GM12878 (cell line): ENCODE data around the gene NAGA. TPM values are rescaled to one million over a fixed set of nuclear protein-coding genes. Genes with fewer than 3 reads are reported as not detected.

Source experiments
- BACH1 ChIP-seq: fragments of 450-650 bp; IDR thresholded peaks from 2 replicates; pipeline ENCODE4 v1.6.1; 2017; ENCODE audit warnings: mild to moderate bottlenecking, borderline replicate concordance
- CHD2 ChIP-seq: IDR thresholded peaks from 2 replicates; pipeline ENCODE4 v1.6.1; 2011; ENCODE audit warnings: low read depth, low read length, improper control_type of control experiment, borderline replicate concordance
- HCFC1 ChIP-seq: fragments of 150-350 bp; IDR thresholded peaks from 2 replicates; pipeline ENCODE4 v1.6.1; 2014; ENCODE audit warnings: low read length
- NBN ChIP-seq: fragments of 450-650 bp; IDR thresholded peaks from 2 replicates; pipeline ENCODE4 v1.6.1; 2016
- NR2C2 ChIP-seq: IDR thresholded peaks from 2 replicates; pipeline ENCODE4 v1.6.1; 2011; ENCODE audit warnings: borderline replicate concordance, low read depth; ENCODE audit not compliant: control insufficient read depth, insufficient read length
- NRF1 ChIP-seq: conservative IDR thresholded peaks from 2 replicates; pipeline ENCODE4 v1.6.1; 2011; ENCODE audit warnings: mild to moderate bottlenecking, low read depth, low read length, improper control_type of control experiment
- PAX8 ChIP-seq: fragments of 450-650 bp; IDR thresholded peaks from 2 replicates; pipeline ENCODE4 v1.6.1; 2017; ENCODE audit warnings: mild to moderate bottlenecking, moderate library complexity
- PML ChIP-seq: IDR thresholded peaks from 2 replicates; pipeline ENCODE4 v1.6.1; 2012; ENCODE audit warnings: low read length, inconsistent platforms
- SMAD5 ChIP-seq: IDR thresholded peaks from 2 replicates; pipeline ENCODE4 v1.6.1; 2016; ENCODE audit warnings: antibody characterized with exemption, low read depth
- SRF ChIP-seq, 2 experiments: IDR thresholded peaks; 2 replicates each; pipeline ENCODE4 v1.6.1; 2011; ENCODE audit warnings: low read depth in 2 of 2, low read length in 2 of 2, mild to moderate bottlenecking in 1 of 2, moderate library complexity in 1 of 2
- TCF12 ChIP-seq: IDR thresholded peaks from 2 replicates; pipeline ENCODE4 v1.6.1; 2011; ENCODE audit warnings: low read depth, mild to moderate bottlenecking, low read length
- WRNIP1 ChIP-seq: IDR thresholded peaks from 2 replicates; pipeline ENCODE4 v1.6.1; 2011; ENCODE audit warnings: low read depth, low read length, improper control_type of control experiment, borderline replicate concordance
- ZBTB11 ChIP-seq: fragments of 450-650 bp; formaldehyde crosslinking; IDR thresholded peaks from 2 replicates; pipeline ENCODE4 v1.5.0; 2022; ENCODE audit warnings: mild to moderate bottlenecking, missing genetic modification characterization
- ZNF207 ChIP-seq: fragments of 450-650 bp; IDR thresholded peaks from 2 replicates; pipeline ENCODE4 v1.6.1; 2014; ENCODE audit warnings: antibody characterized with exemption, mild to moderate bottlenecking, borderline replicate concordance
- ZNF592 ChIP-seq: fragments of 450-650 bp; IDR thresholded peaks from 2 replicates; pipeline ENCODE4 v1.6.1; 2017; ENCODE audit warnings: mild to moderate bottlenecking, moderate library complexity
- polyA plus RNA-seq, 11 experiments: library from polyadenylated mRNA; depleted of rRNA in 4 of 11; unstranded in 6 of 11; stranded (reverse) in 5 of 11; fragments of >200 nt; fragmentation: Nextera tagmentation in 4 of 11; fragmentation: Illumina TruSeq in 1 of 11; extraction: Ambion mirVana in 4 of 11; extraction: Trizol in 1 of 11; gene quantifications; 1 replicate in 1 of 11; 2 replicates in 10 of 11; pipeline versions ENCODE4 v1.2.1 to v1.2.3, GENCODE V29; 2011 to 2016; ENCODE audit warnings: inconsistent platforms in 2 of 11, missing spikeins in 2 of 11, low read depth in 1 of 11
- total RNA-seq, 4 experiments: library from RNA; depleted of rRNA in 3 of 4; stranded (reverse); fragments of >200 nt in 3 of 4; fragmentation: Illumina TruSeq in 1 of 4; extraction: Trizol in 1 of 4; gene quantifications; 2 replicates each; pipeline versions ENCODE4 v1.2.1 to v1.2.3, GENCODE V29; 2013 to 2021
- TF ChIP-seq, protein P1 (sequence below), 3 experiments: IDR thresholded peaks in 2 of 3; conservative IDR thresholded peaks in 1 of 3; 2 replicates each; pipeline ENCODE4 v1.5.1; 2011; ENCODE audit warnings: low read depth in 3 of 3, low read length in 3 of 3, mild to moderate bottlenecking in 3 of 3, control low read depth in 2 of 3, moderate library complexity in 2 of 3, inconsistent platforms in 1 of 3, mixed read lengths in 1 of 3; ENCODE audit not compliant: control insufficient read depth in 2 of 3, insufficient read depth in 1 of 3; ENCODE audit errors: extremely low read depth in 1 of 3
- TF ChIP-seq, protein P2 (sequence below): IDR thresholded peaks from 2 replicates; pipeline ENCODE4 v1.6.1; 2012; ENCODE audit warnings: low read depth, low read length, improper control_type of control experiment

Gene NAGA
- total and polyA plus RNA-seq, 10 of the 15 experiments (the other 5 are each of a cell fraction or from before 2014, with no cell fraction given), result 9.3 to 46.0 (median 33.2) TPM

GRCh38 chr22:42070517-42071422 lies at the start of gene NAGA (continued):
- TF ChIP-seq ZBTB11 (CRISPR knock-in tag) (no peak), NRF1 (no peak), ZNF592 (no peak), NBN (peak; percentile 74), NR2C2 (no peak), BACH1 (no peak), SRF (IDR thresholded peaks at IDR 0.05; ENCODE audit: low read depth in 2 of 2, low read length in 2 of 2) (0 out of 4 replicates have a peak, but pooled peaks of 1 of the 2 experiments have one; percentile 41), HCFC1 (no peak), PML (peak; percentile 55; the same call in 1 of the 2 replicates), CHD2 (peak; percentile 56; the same call in 1 of the 2 replicates), PAX8 (no peak), WRNIP1 (no peak), SMAD5 (peak; percentile 49; the same call in 1 of the 2 replicates), ZNF207 (no peak), TCF12 (0 out of 2 replicates have a peak, but pooled peaks have one; percentile 7)
- TF ChIP-seq, protein P1, sequence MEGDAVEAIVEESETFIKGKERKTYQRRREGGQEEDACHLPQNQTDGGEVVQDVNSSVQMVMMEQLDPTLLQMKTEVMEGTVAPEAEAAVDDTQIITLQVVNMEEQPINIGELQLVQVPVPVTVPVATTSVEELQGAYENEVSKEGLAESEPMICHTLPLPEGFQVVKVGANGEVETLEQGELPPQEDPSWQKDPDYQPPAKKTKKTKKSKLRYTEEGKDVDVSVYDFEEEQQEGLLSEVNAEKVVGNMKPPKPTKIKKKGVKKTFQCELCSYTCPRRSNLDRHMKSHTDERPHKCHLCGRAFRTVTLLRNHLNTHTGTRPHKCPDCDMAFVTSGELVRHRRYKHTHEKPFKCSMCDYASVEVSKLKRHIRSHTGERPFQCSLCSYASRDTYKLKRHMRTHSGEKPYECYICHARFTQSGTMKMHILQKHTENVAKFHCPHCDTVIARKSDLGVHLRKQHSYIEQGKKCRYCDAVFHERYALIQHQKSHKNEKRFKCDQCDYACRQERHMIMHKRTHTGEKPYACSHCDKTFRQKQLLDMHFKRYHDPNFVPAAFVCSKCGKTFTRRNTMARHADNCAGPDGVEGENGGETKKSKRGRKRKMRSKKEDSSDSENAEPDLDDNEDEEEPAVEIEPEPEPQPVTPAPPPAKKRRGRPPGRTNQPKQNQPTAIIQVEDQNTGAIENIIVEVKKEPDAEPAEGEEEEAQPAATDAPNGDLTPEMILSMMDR (IDR thresholded peaks at IDR 0.05 in 2 of 3, conservative IDR thresholded peaks at IDR 0.05 in 1 of 3; ENCODE audit: control insufficient read depth in 2 of 3, extremely low read depth in 1 of 3, insufficient read depth in 1 of 3, low read depth in 3 of 3, low read length in 3 of 3), result no peak
- TF ChIP-seq, protein P2, sequence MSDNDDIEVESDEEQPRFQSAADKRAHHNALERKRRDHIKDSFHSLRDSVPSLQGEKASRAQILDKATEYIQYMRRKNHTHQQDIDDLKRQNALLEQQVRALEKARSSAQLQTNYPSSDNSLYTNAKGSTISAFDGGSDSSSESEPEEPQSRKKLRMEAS, result peak; percentile 75; the same call in 1 of the 2 replicates
